ENCODE results near the gene ARAP3.

ARAP3 gene

GRCh38 chr5:141672071-141672840, 9.8 kb downstream of the ARAP3 start:
- no peak for DNase-seq (ENCODE audit: low spot score)
- no peaks in the 10 kb centered on the region for H3K36me3 Mint-ChIP-seq (ENCODE audit: low read depth)
- H3K4me1 Mint-ChIP-seq (ENCODE audit: low read depth), result no peaks in the 10 kb centered on the region

GRCh38 chr5:141669520-141669919, 12.5 kb downstream of the ARAP3 start:
- no peak for DNase-seq (ENCODE audit: low spot score)
- H3K4me3 Mint-ChIP-seq, result no peak overlapping the region
- H3K9me3 Mint-ChIP-seq, result no peaks in the 10 kb centered on the region
- H3K4me1 Mint-ChIP-seq (ENCODE audit: low read depth), result peaks cover 4% of the 10 kb centered on the region
- H3K27ac Mint-ChIP-seq, result no peak overlapping the region
- H3K36me3 Mint-ChIP-seq (ENCODE audit: low read depth), result no peaks in the 10 kb centered on the region
- no peaks in the 10 kb centered on the region for H3K27me3 Mint-ChIP-seq (ENCODE audit: low read depth)

More at GRCh38 chr5:141672071-141672840, 9.8 kb downstream of the ARAP3 start:
- Mint-ChIP-seq H3K27ac (no peak overlapping the region), H3K27me3 (ENCODE audit: low read depth) (no peaks in the 10 kb centered on the region), H3K4me3 (no peak overlapping the region), H3K9me3 (no peaks in the 10 kb centered on the region)

DNA sequence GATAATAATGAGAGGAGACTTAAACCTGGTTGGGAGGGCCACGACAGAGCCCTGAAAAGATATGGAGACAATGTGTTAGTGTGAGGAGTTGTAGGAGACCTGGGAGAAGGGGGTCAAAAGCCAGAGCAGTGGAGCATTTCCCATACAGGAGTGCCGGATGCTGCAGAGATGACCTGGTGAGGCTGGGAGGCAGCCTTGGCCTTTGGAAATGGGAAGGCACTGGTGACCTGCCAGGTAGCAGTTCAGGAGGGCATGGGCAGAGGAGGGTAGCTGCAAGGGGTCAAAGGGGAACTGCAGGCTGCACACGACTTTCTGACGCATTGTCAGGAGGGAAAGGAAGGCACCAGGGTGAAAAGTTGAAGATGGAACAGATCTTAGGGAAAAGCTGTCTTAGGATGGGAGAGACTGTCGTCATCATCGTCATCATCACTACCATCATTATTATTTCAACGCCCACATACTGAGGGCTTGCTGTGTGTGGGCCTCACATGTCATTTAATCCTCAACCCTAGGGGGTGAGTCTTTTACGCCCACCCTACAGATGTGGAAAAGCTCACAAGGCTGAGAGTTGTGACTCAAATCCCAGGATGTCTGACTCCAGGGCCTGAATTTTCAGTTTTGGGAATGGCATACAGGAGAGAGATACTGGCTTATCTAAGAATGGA, 13.3 kb downstream of the ARAP3 start:
- peaks cover 4% of the 10 kb centered on the region for H3K4me1 Mint-ChIP-seq (ENCODE audit: low read depth)
- no peak overlapping the region for H3K27ac Mint-ChIP-seq
- DNase-seq (ENCODE audit: low spot score), result no peak
- no peaks in the 10 kb centered on the region for H3K36me3 Mint-ChIP-seq (ENCODE audit: low read depth)
- no peak overlapping the region for H3K4me3 Mint-ChIP-seq
- H3K9me3 Mint-ChIP-seq, result no peaks in the 10 kb centered on the region
- H3K27me3 Mint-ChIP-seq (ENCODE audit: low read depth), result no peaks in the 10 kb centered on the region

- H3K27ac Mint-ChIP-seq, result no peak overlapping the region
- no peak overlapping the region for H3K4me3 Mint-ChIP-seq
- peaks cover 4% of the 10 kb centered on the region for H3K4me1 Mint-ChIP-seq (ENCODE audit: low read depth)
Measured at GRCh38 chr5:141665995-141666940, 15.8 kb downstream of the ARAP3 start.

DNA sequence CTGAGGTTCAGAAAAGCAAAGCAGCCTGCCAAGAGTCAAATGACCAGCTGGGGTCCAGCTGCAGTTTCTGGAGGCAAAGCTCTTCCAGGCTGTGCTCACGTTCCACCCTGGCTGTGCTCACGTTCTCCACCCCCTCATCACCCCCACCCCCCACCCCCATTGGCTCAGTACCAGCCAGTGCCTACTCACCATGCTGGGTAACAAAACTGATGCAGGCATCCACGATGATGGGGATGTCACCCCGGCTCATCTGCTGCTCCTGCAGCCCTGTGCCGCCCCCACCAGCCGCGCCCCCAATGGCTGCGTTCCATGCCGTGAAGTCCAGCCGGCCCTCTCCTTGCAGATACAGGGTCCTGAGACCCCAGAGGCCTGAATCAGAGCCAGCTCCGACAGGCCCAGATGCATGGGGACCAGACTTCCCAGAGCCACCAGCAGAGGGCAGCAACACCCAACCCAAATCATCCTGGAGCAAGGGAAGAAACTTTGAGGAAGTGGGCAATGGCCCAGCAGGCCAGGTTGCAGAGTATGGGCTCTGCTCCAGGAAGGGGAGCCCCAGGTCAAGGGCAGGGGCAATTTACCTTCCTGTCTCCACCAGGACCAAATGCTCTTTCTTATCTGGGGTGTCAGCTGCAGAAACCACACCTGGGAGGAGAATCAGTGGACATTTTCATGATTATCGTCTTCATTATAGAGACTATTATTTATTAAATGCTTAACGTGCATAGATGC, 17.1 kb downstream of the ARAP3 start:
- Mint-ChIP-seq H3K36me3 (ENCODE audit: low read depth) (no peaks in the 10 kb centered on the region), H3K27ac (no peak overlapping the region), H3K9me3 (no peaks in the 10 kb centered on the region), H3K4me3 (no peak overlapping the region), H3K4me1 (ENCODE audit: low read depth) (peaks cover 4% of the 10 kb centered on the region), H3K27me3 (ENCODE audit: low read depth) (no peaks in the 10 kb centered on the region)
- DNase-seq (ENCODE audit: low spot score), result peak; percentile 62

More at GRCh38 chr5:141665995-141666940, 15.8 kb downstream of the ARAP3 start:
- no peaks in the 10 kb centered on the region for H3K36me3 Mint-ChIP-seq (ENCODE audit: low read depth)
- H3K9me3 Mint-ChIP-seq, result no peaks in the 10 kb centered on the region
- DNase-seq (ENCODE audit: low spot score), result no peak
- no peaks in the 10 kb centered on the region for H3K27me3 Mint-ChIP-seq (ENCODE audit: low read depth)

GRCh38 chr5:141663506-141663905, 18.5 kb downstream of the ARAP3 start:
- DNase-seq (ENCODE audit: low spot score), result no peak
- peaks cover 4% of the 10 kb centered on the region for H3K4me1 Mint-ChIP-seq (ENCODE audit: low read depth)
- H3K4me3 Mint-ChIP-seq, result no peak overlapping the region
- no peaks in the 10 kb centered on the region for H3K36me3 Mint-ChIP-seq (ENCODE audit: low read depth)
- H3K27ac Mint-ChIP-seq, result no peak overlapping the region
- no peaks in the 10 kb centered on the region for H3K9me3 Mint-ChIP-seq
- no peaks in the 10 kb centered on the region for H3K27me3 Mint-ChIP-seq (ENCODE audit: low read depth)

DNA sequence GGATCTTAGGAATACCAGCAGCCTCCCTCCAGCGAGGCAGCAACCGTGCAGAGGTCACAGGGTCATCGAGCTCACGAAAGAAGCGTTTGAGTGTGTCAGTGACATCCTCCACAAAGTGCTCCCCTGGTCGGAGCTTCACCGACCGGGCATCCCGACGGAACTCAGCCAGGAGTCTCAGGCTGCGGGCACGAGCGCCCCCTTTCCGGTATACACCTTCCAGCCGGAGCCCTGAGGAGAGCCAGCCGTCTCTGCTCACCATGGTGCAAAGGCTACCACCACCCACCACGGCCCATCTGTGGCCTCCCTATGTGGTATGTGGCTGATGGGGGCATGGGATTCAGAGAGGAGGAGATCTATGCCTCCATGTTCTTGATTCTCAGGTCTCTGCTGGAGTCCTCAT, 20.0 kb downstream of the ARAP3 start:
- H3K4me3 Mint-ChIP-seq, result no peak overlapping the region
- DNase-seq (ENCODE audit: low spot score), result no peak
- no peak overlapping the region for H3K27ac Mint-ChIP-seq
- peaks cover 4% of the 10 kb centered on the region for H3K4me1 Mint-ChIP-seq (ENCODE audit: low read depth)
- no peaks in the 10 kb centered on the region for H3K36me3 Mint-ChIP-seq (ENCODE audit: low read depth)
- H3K9me3 Mint-ChIP-seq, result no peaks in the 10 kb centered on the region
- no peaks in the 10 kb centered on the region for H3K27me3 Mint-ChIP-seq (ENCODE audit: low read depth)

DNA sequence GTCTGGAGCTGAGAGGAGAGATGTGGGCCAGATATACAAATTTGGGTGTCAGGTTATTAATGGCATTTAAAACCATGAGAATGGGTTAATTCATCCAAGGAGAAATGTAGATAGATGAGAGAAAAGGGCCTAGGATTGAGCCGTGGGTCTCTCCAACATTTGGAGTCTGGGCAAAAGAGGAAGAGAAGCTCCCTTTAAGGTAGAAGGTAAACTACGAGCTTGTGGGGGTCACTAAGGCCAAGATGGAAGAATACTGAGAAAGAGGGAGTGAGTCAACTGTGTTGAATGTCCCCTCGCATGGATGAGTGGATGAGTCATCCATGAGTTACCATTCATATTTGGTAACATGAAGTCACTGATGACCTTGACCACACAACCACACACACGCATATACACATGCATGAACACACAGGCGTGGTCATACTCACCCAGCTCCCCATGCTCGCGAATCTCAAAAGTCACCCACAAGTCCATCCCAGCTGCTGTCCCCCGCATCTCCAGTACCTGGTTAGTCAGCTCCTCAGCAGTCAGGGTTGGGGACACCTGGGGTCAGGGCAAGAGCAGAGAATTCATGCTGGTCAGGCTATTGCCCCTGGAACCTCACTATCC, 24.0 kb downstream of the ARAP3 start:
- DNase-seq (ENCODE audit: low spot score), result no peak
- no peak overlapping the region for H3K27ac Mint-ChIP-seq

DNA sequence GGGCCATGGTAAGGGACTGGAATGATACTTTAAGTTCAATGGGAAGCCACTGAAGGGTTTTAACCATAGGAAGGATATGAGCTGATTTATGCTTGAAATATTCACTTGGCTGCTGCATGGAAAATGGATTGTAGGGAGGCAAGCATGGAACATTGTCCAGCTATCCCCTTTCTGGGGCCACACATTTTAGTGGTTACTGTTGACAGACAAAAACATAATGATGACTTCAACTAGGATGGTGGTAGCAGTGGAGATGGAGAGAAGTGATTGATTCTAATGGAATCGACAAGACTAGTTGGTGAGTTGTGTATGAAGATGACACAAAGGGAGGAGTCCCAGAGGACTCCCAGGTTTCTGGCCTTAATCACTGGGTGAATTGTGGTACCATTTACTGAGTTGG, 24.6 kb downstream of the ARAP3 start:
- DNase-seq (ENCODE audit: low spot score), result no peak
- Mint-ChIP-seq H3K4me1 (ENCODE audit: low read depth) (no peaks in the 10 kb centered on the region), H3K9me3 (no peaks in the 10 kb centered on the region), H3K27me3 (ENCODE audit: low read depth) (no peaks in the 10 kb centered on the region), H3K36me3 (ENCODE audit: low read depth) (no peaks in the 10 kb centered on the region), H3K27ac (no peak overlapping the region), H3K4me3 (no peak overlapping the region)

More for the DNA sequence above, 24.0 kb downstream of the ARAP3 start:
- Mint-ChIP-seq H3K4me3 (no peak overlapping the region), H3K36me3 (ENCODE audit: low read depth) (no peaks in the 10 kb centered on the region), H3K4me1 (ENCODE audit: low read depth) (no peaks in the 10 kb centered on the region), H3K9me3 (no peaks in the 10 kb centered on the region), H3K27me3 (ENCODE audit: low read depth) (no peaks in the 10 kb centered on the region)

DNA sequence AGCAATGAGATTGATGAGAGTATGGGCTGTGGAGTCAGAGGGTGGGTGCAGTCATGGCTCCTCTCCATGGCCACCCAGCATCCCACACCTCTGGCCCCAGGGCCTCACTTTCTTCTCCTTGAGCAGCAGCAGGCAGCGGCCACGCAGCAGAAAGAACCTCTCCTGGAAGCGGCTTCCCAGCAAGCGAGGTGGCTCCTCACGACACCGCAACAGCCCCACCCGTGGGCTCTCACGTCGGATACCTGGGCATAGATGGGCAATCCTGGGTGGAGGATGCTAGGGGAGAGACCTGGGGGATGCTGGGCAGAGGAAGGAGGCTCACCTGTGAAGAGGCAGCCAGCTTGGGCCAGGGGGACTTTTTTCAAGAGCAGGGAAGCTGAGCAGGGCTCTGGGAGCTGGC, 25.6 kb downstream of the ARAP3 start:
- no peak overlapping the region for H3K27ac Mint-ChIP-seq
- no peaks in the 10 kb centered on the region for H3K27me3 Mint-ChIP-seq (ENCODE audit: low read depth)

GRCh38 chr5:141655020-141655419, 27.0 kb downstream of the ARAP3 start:
- DNase-seq (ENCODE audit: low spot score), result no peak
- Mint-ChIP-seq H3K36me3 (ENCODE audit: low read depth) (no peaks in the 10 kb centered on the region), H3K4me3 (no peak overlapping the region), H3K4me1 (ENCODE audit: low read depth) (peaks cover 13% of the 10 kb centered on the region), H3K9me3 (no peaks in the 10 kb centered on the region), H3K27ac (no peak overlapping the region), H3K27me3 (ENCODE audit: low read depth) (no peaks in the 10 kb centered on the region)

More for the DNA sequence above, 25.6 kb downstream of the ARAP3 start:
- Mint-ChIP-seq H3K36me3 (ENCODE audit: low read depth) (no peaks in the 10 kb centered on the region), H3K4me3 (no peak overlapping the region), H3K4me1 (ENCODE audit: low read depth) (peaks cover 5% of the 10 kb centered on the region), H3K9me3 (no peaks in the 10 kb centered on the region)
- no peak for DNase-seq (ENCODE audit: low spot score)

DNA sequence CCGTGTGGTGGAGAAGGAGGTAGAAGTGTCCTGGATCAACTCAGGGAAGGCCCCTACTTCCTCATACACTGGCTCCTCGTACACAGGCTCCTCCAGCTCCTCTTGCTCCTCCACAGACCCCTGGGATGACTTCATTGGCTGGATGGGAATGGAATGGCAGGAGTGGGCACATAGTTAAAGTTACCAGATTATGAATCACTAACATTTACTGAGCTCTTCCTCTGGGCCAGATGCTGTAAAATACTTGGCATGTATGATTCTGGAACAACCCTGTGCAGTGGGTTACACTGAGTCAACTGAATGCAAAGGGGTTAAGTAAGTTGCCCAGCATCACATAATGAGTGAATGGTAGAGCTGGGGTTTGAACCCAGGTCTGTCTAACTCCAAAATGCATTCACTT, 27.7 kb downstream of the ARAP3 start:
- no peaks in the 10 kb centered on the region for H3K27me3 Mint-ChIP-seq (ENCODE audit: low read depth)
- no peak for DNase-seq (ENCODE audit: low spot score)
- H3K27ac Mint-ChIP-seq, result no peak overlapping the region
- H3K4me1 Mint-ChIP-seq (ENCODE audit: low read depth), result peaks cover 17% of the 10 kb centered on the region
- no peak overlapping the region for H3K4me3 Mint-ChIP-seq
- peaks cover 2% of the 10 kb centered on the region for H3K36me3 Mint-ChIP-seq (ENCODE audit: low read depth)
- H3K9me3 Mint-ChIP-seq, result no peaks in the 10 kb centered on the region

GRCh38 chr5:141651728-141652105, 30.3 kb downstream of the ARAP3 start:
- no peaks in the 10 kb centered on the region for H3K27me3 Mint-ChIP-seq (ENCODE audit: low read depth)
- no peaks in the 10 kb centered on the region for H3K9me3 Mint-ChIP-seq
- peaks cover 8% of the 10 kb centered on the region for H3K36me3 Mint-ChIP-seq (ENCODE audit: low read depth)
- H3K27ac Mint-ChIP-seq, result peak overlapping the region; percentile 81
- no peak for DNase-seq (ENCODE audit: low spot score)
- H3K4me1 Mint-ChIP-seq (ENCODE audit: low read depth), result peaks cover 19% of the 10 kb centered on the region
- H3K4me3 Mint-ChIP-seq, result peak overlapping the region; percentile 98

Data from T-helper 2 cell treated with Interferon-gamma antibody and Interleukin-4, amounts not matched to agents 5 μg/mL and 100 μg/mL, for 36 hours (primary cell).